22Rv1 (cell line): Measurements from ENCODE around the gene TLL2.

Experiments used
- CTCF ChIP-seq: fragments of 450-650 bp; IDR thresholded peaks from 2 replicates; pipeline ENCODE4 v1.5.1; 2017; ENCODE audit warnings: mild to moderate bottlenecking
- ZFX ChIP-seq: fragments of 450-650 bp; IDR thresholded peaks from 2 replicates; pipeline ENCODE4 v1.6.1; 2017; ENCODE audit warnings: antibody characterized with exemption, borderline replicate concordance

GRCh38 chr10:96374985-96375830 is 138.5 kb downstream of the TLL2 start:
- TF ChIP-seq CTCF (peak; percentile 97), ZFX (no peak)
